HepG2 (cell line): ENCODE results near the gene CD200. TPM values are rescaled to one million over a fixed set of nuclear protein-coding genes. Genes with fewer than 3 reads are reported as not detected.

Experiments used
- ATAC-seq: fragments of 200-7000 bp; cut with Tn5 transposase; 3 replicates; pipeline ENCODE4 v1.9.1; 2020; ENCODE audit warnings: mild to moderate bottlenecking, moderate library complexity
- BruUV-seq: library from RNA; stranded (reverse); fragments of 400-500 nt; replicated peaks from 2 replicates; lab custom pipeline; 2021; lab: Mats Ljungman, UMichigan
- CTCF ChIA-PET: fragments of 300-600 bp; formaldehyde crosslinking; extraction: SDS; loops from one replicate; lab custom pipeline; 2021; ENCODE audit warnings: low total read pairs, inconsistent platforms, low intra/inter-chr PET ratio; lab: Yijun Ruan, JAX
- POLR2A ChIA-PET: fragments of 350-600 bp; sonication (Branson Sonifier 250); formaldehyde crosslinking; loops from one replicate; lab custom pipeline; 2020; ENCODE audit warnings: antibody characterized with exemption, inconsistent platforms; lab: Yijun Ruan, JAX
- DNase-seq: peaks from one replicate; pipeline ENCODE4 v3.0.0-alpha.2; 2015; ENCODE audit warnings: low spot score
- FAIRE-seq: peaks from 3 replicates; lab custom pipeline; 2011; peaks lifted over from hg19 to GRCh38; lab: Jason Lieb, UNC
- H2AFZ ChIP-seq: one replicate; pipeline ENCODE4 v1.6.1; 2011; ENCODE audit warnings: low read length, inconsistent platforms
- H3K27ac ChIP-seq: fragments of 300-600 bp; 3 replicates; pipeline ENCODE4 v1.8.0; 2011; ENCODE audit warnings: mixed run types, mild to moderate bottlenecking, mixed read lengths, low read length, inconsistent platforms; ENCODE audit not compliant: insufficient read depth; ENCODE audit errors: extremely low read length
- H3K27me3 ChIP-seq, 2 experiments: fragments of 200-600 bp in 1 of 2; 2 replicates in 1 of 2; 3 replicates in 1 of 2; pipeline versions ENCODE4 v1.6.0 to v1.8.0; 2011; ENCODE audit warnings: low read length in 2 of 2, mild to moderate bottlenecking in 2 of 2, moderate library complexity in 2 of 2, inconsistent platforms in 1 of 2; ENCODE audit not compliant: insufficient read depth in 2 of 2, control insufficient read depth in 1 of 2
- H3K36me3 ChIP-seq, 2 experiments: fragments of 200-600 bp in 1 of 2; replicated peaks in 1 of 2; 2 replicates in 1 of 2; 3 replicates in 1 of 2; pipeline versions ENCODE4 v1.5.1 to v1.8.0; 2011; ENCODE audit warnings: low read length in 2 of 2, inconsistent platforms in 1 of 2; ENCODE audit not compliant: insufficient read depth in 2 of 2, control insufficient read depth in 1 of 2
- H3K4me1 ChIP-seq: 2 replicates; pipeline ENCODE4 v1.5.1; 2012; ENCODE audit warnings: low read length, inconsistent platforms; ENCODE audit not compliant: insufficient read depth
- H3K4me2 ChIP-seq: 2 replicates; pipeline ENCODE4 v1.6.0; 2011; ENCODE audit warnings: low read depth, low read length, inconsistent platforms
- H3K4me3 ChIP-seq, 3 experiments: fragments of 200-600 bp in 1 of 3; sonication (generic), shearing (Covaris generic) in 1 of 3; replicated peaks in 1 of 3; 2 replicates each; pipeline ENCODE4 v1.5.1; 2011 to 2016; ENCODE audit warnings: low read length in 3 of 3, inconsistent platforms in 2 of 3, low read depth in 2 of 3, mild to moderate bottlenecking in 2 of 3, control low read depth in 1 of 3, mixed read lengths in 1 of 3; ENCODE audit not compliant: insufficient read depth in 1 of 3
- H3K79me2 ChIP-seq: one replicate; pipeline ENCODE4 v1.6.1; 2011; ENCODE audit warnings: low read length, inconsistent platforms; ENCODE audit not compliant: insufficient read depth
- H3K9ac ChIP-seq: 2 replicates; pipeline ENCODE4 v1.6.0; 2011; ENCODE audit warnings: mild to moderate bottlenecking, low read depth, low read length, inconsistent platforms; ENCODE audit not compliant: insufficient read depth
- H3K9me3 ChIP-seq: 2 replicates; pipeline ENCODE4 v1.5.1; 2012; ENCODE audit warnings: mild to moderate bottlenecking, low read length
- H4K20me1 ChIP-seq: 2 replicates; pipeline ENCODE4 v1.6.0; 2011; ENCODE audit warnings: inconsistent platforms, mild to moderate bottlenecking, low read length, moderate library complexity; ENCODE audit not compliant: insufficient read depth
- ARNT2 ChIP-seq: sonication (generic); formaldehyde crosslinking; IDR thresholded peaks from 2 replicates; pipeline ENCODE4 v1.8.0; 2022; ENCODE audit warnings: mild to moderate bottlenecking, low read depth, missing genetic modification reagents, moderate library complexity
- FOXA3 ChIP-seq: IDR thresholded peaks from 2 replicates; pipeline ENCODE4 v1.6.1; 2016; ENCODE audit warnings: missing genetic modification reagents, missing compliant biosample characterization
- KLF13 ChIP-seq: sonication (generic); formaldehyde crosslinking; IDR thresholded peaks from 2 replicates; pipeline ENCODE4 v1.4.0; 2020; ENCODE audit warnings: mild to moderate bottlenecking, missing genetic modification reagents
- SRY ChIP-seq: sonication (generic); formaldehyde crosslinking; IDR thresholded peaks from 2 replicates; pipeline ENCODE4 v1.8.0; 2022; ENCODE audit warnings: mild to moderate bottlenecking, missing genetic modification reagents
- ZNF354B ChIP-seq: sonication (generic); formaldehyde crosslinking; IDR thresholded peaks from 2 replicates; pipeline ENCODE4 v1.8.0; 2022; ENCODE audit warnings: mild to moderate bottlenecking, missing genetic modification reagents
- WGBS: methylation state at CpG from one replicate; pipeline ENCODE4 v1.1.6; 2017; ENCODE audit warnings: low lambda C conversion rate; 5-methylcytosine and 5-hydroxymethylcytosine counted together
- in situ Hi-C: cut with HindIII; loops from 2 replicates; pipeline ENCODE4 v1.10.0; 2017; ENCODE audit warnings: low pct_unique_long_range_greater_than_20kb; ENCODE audit not compliant: extremely low pct_ligation_motif_present
- intact Hi-C: fragments of 100-400 bp; cut with micrococcal nuclease; formaldehyde crosslinking; loops from one replicate; pipeline ENCODE4 v1.10.0; 2022; ENCODE audit not compliant: unreplicated experiment
- polyA plus RNA-seq, 8 experiments: library from polyadenylated mRNA; depleted of rRNA in 3 of 8; stranded (reverse) in 7 of 8; unstranded in 1 of 8; fragments of >200 nt; fragmentation: Illumina TruSeq in 4 of 8; extraction: Trizol in 4 of 8; gene quantifications; 2 replicates each; pipeline versions ENCODE4 v1.2.1 to v1.2.3, GENCODE V29; 2011 to 2016; ENCODE audit warnings: low read depth in 4 of 8, missing spikeins in 1 of 8, mixed read lengths in 1 of 8; ENCODE audit not compliant: insufficient read depth in 1 of 8
- total RNA-seq, 5 experiments: library from RNA; depleted of rRNA; stranded (reverse); fragments of >200 nt; fragmentation: Illumina TruSeq; extraction: Trizol; gene quantifications; 2 replicates each; pipeline ENCODE4 v1.2.3, GENCODE V29; 2016; ENCODE audit warnings: low read depth in 1 of 5
- TF ChIP-seq, protein P1 (sequence below): IDR thresholded peaks from 2 replicates; pipeline ENCODE4 v1.6.1; 2016
- TF ChIP-seq, protein P2 (sequence below): sonication (generic); formaldehyde crosslinking; IDR thresholded peaks from 2 replicates; pipeline ENCODE4 v1.9.0; 2021; ENCODE audit warnings: missing genetic modification reagents, borderline replicate concordance
- TF ChIP-seq, protein P3 (sequence below): sonication (generic); formaldehyde crosslinking; IDR thresholded peaks from 2 replicates; pipeline ENCODE4 v1.8.1; 2023; ENCODE audit warnings: mild to moderate bottlenecking, missing genetic modification reagents, borderline replicate concordance
- TF ChIP-seq, protein P4 (sequence below): sonication (generic); formaldehyde crosslinking; IDR thresholded peaks from one replicate; pipeline ENCODE4 v1.5.1; 2020; ENCODE audit warnings: mild to moderate bottlenecking, missing genetic modification reagents; ENCODE audit errors: not compliant biosample characterization
- TF ChIP-seq, protein P5 (sequence below): sonication (generic); formaldehyde crosslinking; IDR thresholded peaks from 2 replicates; pipeline ENCODE4 v1.5.0; 2020; ENCODE audit warnings: missing genetic modification reagents, mild to moderate bottlenecking, borderline replicate concordance

The CD200 gene
- total and polyA plus RNA-seq, 2 of the 13 experiments (the other 11 are each of a cell fraction or from before 2014, with no cell fraction given): not detected

DNA sequence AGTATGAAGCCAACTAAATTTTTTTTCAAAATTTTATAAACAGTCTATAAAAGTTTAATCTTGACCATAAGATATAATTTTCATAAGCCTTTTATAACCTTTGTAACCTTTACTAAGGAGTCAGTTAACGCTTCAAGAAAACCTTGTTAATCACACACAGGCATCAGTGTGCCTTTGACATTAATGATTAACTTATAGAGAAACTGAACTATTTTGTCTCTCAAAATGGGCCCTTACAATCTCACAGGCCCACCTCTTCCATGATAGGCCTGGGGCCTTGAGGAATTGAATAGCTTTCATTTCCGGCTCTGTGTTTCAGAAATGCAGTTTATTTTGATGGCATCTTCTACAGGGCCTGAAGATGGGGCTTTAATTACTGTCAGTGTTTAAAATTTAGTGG, 70.1 kb downstream of the CD200 start:
- Histone ChIP-seq H3K27me3 (no peaks in the 10 kb centered on the region), H3K9me3 (no peaks in the 10 kb centered on the region), H4K20me1 (no peaks in the 10 kb centered on the region), H3K27ac (no peak overlapping the region), H3K4me3 (no peak overlapping the region), H2AFZ (no peak overlapping the region), H3K9ac (no peak overlapping the region), H3K36me3 (no peaks in the 10 kb centered on the region), H3K4me2 (no peak overlapping the region), H3K4me1 (no peaks in the 10 kb centered on the region), H3K79me2 (no peaks in the 10 kb centered on the region)
- ChIA-PET CTCF (no interaction called here), POLR2A (no interaction called here)
- 6% methylated on average over 2 of the region's 2 CpGs for WGBS
- no peak for ATAC-seq
- in situ Hi-C loops: no loop called here
- intact Hi-C loops: no loop called here
- no TSS peak for BruUV-seq
- no peak for FAIRE-seq
- DNase-seq: no peak
- TF ChIP-seq, protein P1, sequence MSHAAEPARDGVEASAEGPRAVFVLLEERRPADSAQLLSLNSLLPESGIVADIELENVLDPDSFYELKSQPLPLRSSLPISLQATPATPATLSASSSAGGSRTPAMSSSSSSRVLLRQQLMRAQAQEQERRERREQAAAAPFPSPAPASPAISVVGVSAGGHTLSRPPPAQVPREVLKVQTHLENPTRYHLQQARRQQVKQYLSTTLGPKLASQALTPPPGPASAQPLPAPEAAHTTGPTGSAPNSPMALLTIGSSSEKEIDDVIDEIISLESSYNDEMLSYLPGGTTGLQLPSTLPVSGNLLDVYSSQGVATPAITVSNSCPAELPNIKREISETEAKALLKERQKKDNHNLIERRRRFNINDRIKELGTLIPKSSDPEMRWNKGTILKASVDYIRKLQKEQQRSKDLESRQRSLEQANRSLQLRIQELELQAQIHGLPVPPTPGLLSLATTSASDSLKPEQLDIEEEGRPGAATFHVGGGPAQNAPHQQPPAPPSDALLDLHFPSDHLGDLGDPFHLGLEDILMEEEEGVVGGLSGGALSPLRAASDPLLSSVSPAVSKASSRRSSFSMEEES: no peak
- no peak for TF ChIP-seq SRY
- TF ChIP-seq, protein P2, sequence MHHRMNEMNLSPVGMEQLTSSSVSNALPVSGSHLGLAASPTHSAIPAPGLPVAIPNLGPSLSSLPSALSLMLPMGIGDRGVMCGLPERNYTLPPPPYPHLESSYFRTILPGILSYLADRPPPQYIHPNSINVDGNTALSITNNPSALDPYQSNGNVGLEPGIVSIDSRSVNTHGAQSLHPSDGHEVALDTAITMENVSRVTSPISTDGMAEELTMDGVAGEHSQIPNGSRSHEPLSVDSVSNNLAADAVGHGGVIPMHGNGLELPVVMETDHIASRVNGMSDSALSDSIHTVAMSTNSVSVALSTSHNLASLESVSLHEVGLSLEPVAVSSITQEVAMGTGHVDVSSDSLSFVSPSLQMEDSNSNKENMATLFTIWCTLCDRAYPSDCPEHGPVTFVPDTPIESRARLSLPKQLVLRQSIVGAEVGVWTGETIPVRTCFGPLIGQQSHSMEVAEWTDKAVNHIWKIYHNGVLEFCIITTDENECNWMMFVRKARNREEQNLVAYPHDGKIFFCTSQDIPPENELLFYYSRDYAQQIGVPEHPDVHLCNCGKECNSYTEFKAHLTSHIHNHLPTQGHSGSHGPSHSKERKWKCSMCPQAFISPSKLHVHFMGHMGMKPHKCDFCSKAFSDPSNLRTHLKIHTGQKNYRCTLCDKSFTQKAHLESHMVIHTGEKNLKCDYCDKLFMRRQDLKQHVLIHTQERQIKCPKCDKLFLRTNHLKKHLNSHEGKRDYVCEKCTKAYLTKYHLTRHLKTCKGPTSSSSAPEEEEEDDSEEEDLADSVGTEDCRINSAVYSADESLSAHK (CRISPR knock-in tag): no peak
- TF ChIP-seq ARNT2: no peak
- TF ChIP-seq FOXA3 (CRISPR knock-in tag): no peak
- no peak for TF ChIP-seq KLF13 (CRISPR knock-in tag)
- TF ChIP-seq, protein P3, sequence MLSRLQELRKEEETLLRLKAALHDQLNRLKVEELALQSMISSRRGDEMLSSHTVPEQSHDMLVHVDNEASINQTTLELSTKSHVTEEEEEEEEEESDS (CRISPR knock-in tag): no peak
- no peak for TF ChIP-seq ZNF354B (CRISPR knock-in tag)
- TF ChIP-seq, protein P4, sequence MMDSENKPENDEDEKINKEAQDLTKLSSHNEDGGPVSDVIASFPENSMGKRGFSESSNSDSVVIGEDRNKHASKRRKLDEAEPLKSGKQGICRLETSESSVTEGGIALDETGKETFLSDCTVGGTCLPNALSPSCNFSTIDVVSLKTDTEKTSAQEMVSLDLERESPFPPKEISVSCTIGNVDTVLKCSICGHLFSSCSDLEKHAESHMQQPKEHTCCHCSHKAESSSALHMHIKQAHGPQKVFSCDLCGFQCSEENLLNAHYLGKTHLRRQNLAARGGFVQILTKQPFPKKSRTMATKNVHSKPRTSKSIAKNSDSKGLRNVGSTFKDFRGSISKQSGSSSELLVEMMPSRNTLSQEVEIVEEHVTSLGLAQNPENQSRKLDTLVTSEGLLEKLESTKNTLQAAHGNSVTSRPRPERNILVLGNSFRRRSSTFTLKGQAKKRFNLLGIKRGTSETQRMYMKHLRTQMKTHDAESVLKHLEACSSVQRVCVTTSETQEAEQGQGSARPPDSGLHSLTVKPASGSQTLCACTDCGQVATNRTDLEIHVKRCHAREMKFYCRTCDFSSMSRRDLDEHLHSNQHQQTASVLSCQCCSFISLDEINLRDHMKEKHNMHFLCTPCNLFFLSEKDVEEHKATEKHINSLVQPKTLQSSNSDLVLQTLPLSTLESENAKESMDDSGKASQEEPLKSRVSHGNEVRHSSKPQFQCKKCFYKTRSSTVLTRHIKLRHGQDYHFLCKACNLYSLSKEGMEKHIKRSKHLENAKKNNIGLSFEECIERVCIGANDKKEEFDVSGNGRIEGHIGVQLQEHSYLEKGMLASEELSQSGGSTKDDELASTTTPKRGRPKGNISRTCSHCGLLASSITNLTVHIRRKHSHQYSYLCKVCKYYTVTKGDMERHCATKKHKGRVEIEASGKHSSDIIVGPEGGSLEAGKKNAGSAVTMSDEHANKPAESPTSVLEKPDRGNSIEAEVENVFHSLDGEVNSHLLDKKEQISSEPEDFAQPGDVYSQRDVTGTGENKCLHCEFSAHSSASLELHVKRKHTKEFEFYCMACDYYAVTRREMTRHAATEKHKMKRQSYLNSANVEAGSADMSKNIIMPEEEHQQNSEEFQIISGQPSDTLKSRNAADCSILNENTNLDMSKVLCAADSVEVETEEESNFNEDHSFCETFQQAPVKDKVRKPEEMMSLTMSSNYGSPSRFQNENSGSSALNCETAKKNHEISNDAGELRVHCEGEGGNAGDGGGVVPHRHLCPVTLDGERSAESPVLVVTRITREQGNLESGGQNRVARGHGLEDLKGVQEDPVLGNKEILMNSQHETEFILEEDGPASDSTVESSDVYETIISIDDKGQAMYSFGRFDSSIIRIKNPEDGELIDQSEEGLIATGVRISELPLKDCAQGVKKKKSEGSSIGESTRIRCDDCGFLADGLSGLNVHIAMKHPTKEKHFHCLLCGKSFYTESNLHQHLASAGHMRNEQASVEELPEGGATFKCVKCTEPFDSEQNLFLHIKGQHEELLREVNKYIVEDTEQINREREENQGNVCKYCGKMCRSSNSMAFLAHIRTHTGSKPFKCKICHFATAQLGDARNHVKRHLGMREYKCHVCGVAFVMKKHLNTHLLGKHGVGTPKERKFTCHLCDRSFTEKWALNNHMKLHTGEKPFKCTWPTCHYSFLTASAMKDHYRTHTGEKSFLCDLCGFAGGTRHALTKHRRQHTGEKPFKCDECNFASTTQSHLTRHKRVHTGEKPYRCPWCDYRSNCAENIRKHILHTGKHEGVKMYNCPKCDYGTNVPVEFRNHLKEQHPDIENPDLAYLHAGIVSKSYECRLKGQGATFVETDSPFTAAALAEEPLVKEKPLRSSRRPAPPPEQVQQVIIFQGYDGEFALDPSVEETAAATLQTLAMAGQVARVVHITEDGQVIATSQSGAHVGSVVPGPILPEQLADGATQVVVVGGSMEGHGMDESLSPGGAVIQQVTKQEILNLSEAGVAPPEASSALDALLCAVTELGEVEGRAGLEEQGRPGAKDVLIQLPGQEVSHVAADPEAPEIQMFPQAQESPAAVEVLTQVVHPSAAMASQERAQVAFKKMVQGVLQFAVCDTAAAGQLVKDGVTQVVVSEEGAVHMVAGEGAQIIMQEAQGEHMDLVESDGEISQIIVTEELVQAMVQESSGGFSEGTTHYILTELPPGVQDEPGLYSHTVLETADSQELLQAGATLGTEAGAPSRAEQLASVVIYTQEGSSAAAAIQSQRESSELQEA (CRISPR knock-in tag): no peak
- TF ChIP-seq, protein P5, sequence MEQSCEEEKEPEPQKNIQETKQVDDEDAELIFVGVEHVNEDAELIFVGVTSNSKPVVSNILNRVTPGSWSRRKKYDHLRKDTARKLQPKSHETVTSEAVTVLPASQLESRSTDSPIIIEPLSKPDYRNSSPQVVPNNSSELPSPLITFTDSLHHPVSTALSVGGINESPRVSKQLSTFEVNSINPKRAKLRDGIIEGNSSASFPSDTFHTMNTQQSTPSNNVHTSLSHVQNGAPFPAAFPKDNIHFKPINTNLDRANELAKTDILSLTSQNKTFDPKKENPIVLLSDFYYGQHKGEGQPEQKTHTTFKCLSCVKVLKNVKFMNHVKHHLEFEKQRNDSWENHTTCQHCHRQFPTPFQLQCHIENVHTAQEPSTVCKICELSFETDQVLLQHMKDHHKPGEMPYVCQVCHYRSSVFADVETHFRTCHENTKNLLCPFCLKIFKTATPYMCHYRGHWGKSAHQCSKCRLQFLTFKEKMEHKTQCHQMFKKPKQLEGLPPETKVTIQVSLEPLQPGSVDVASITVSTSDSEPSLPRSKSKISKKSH: no peak
